Activated CD4-positive, alpha-beta T cell treated with anti-CD3 and anti-CD28 coated beads, Interleukin-2, amount 50 U/mL, for 24 hours (primary cell): ENCODE results near the gene RPTOR.

Experiments used
- DNase-seq, 2 donors: peaks; one replicate each; pipeline ENCODE4 v3.0.0-alpha.2; 2020; ENCODE audit warnings: low read depth in 1 of 2, low spot score in 1 of 2

RPTOR gene

DNA sequence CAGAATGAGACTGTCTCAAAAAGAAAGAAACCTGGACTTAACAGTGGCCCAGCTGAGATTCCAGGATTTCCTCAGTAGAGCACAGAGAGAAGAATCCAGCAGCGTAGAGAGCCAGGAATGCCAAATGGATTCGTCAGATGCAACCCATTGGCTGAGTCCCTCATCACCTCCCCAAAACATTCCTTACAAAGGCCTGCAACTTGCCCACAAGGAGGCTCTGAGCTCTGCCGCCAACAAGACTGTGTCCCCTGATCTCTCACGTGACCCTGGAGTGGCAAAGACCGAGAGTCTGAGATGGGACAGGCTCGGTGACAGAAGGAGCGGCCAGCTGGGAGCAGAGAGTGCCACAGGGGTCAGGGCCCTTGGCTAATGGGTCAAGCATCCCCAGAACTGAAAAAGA is 440.1 kb downstream of the RPTOR start:
- no peak for DNase-seq

DNA sequence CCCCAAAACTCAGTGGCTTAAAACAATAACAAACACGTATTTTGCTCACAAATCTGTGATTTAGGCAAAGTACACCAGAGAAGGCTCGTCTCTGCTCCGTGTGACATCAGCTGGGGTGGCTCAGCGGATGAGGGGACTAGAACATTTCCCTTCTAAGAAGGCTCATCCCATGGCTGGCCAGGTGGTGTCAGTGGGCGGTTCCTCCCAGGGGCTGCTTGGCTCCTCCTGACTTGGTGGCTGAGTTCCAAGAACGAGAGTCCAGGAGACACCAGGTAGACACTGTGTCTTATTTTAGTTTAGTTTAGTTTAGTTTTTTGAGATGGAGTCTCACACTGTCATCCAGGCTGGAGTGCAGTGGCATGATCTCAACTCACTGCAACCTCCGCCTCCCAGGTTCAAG is 441.4 kb downstream of the RPTOR start:
- no peak for DNase-seq

DNA sequence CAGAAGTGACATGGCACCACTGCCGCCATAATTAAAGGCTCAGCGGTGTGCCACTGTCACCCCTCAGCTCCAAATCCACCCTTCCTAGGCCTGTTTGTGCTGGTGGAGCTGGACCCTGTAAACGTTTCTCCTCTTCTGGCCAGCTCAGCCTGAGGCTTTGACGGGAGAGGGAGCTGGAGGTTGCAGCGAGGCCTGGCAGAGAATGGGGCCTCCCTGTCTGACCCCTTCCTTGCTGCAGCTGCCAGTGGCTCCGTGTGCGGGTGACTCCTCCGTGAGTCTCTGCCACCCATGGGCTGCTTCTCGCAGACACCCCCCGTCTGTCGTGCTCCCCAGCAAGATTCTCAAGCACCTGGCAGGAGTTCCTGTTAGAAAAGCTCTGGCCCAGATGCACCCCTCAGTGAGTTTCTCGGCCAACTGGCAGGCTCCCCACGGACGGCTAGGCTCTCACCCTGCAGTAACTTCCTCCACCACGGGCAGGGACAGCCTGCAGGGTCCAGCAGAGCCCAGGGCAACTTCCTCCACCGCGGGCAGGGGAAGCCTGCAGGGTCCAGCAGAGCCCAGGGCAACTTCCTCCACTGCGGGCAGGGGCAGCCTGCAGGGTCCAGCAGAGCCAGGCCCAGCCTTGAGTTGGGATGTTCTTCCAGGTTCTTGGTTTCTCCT is 442.3 kb downstream of the RPTOR start:
- DNase-seq: no peak

DNA sequence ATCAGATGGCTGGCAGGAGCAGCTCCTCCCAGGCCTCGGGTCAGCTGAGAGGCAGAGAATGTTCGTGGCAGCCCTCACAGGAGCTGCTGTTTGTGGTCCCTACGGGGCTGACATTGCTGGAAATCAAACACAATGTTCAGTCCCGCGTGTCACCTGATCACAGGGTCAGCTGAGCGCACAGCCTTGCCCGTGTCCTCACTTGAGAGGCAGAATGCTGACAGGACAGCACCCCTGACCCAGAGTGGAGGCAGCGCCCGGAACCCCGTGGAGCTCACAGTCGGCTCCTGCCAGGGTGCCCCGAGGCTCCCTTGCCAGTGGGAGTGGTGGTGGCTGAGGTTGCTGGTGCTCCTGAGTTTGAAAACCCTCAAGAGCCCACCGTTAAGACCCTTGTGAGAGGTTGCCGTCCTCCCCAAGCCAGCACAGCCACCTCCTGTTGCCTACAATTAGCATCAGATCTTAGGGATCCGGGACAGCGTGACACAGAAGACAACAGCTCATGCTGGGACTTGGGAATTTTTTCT is 443.4 kb downstream of the RPTOR start:
- DNase-seq: no peak

GRCh38 chr17:80989586-80989913 is 444.9 kb downstream of the RPTOR start:
- DNase-seq: no peak

DNA sequence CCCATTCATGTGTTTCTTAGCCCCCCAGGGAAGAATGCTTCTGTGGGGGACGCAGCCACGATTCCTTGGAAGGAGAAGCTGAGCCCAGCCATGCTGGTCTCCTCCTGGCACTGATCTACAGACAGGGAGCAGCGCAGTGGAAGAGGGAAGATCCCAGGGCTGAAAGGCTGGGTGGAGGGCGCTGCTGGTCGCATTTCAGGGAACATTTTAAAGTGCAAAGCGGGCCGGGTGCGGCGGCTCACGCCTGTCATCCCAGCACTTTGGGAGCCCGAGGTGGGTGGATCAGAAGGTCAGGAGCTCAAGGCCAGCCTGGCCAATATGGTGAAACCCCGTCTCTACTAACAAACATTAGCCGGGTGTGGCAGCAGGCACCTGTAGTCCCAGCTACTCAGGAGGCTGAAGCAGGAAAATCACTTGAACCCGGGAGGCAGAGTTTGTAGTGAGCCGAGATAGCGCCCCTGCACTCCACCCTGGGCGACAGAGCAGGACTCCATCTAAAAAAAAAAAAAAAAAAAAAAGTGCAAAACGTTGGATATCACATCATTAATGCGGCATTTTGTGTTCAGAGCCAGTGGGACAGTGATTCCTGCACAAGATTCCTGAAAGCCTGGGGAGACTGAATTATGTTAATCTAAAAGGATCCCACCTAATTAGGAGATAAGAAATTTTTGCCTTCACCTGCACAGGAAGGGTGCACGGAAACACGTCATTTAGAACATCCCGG is 446.4 kb downstream of the RPTOR start:
- DNase-seq: no peak

DNA sequence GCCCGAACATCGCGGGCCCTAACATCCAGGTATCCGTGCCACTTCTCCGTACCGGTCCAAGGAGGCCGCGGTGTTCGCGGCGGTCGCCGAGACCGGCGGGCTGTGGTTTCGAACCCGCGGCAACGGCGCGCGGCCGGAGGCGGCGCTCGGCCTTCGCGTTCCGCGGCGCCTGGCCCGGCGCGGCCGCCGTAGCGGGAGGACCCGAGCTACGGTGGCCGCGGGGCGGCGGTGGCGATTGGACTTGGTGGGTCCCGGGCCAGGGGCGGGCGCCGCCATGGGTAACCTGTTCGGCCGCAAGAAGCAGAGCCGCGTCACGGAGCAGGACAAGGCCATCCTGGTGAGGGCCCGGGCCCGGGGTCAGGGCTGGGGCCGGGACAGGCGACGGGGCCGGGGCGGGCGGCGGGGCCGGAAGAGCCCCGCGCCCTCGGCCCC is 447.0 kb downstream of the RPTOR start, which contains the start of gene CHMP6:
CHMP6 (plus strand) TSS at position 197 of the 432 bp plus-strand sequence; CDS start at position 275, 78 bp downstream.
- DNase-seq: peak; percentile 58 to 59

GRCh38 chr17:80992077-80992947 is 447.7 kb downstream of the RPTOR start:
- DNase-seq: no peak

GRCh38 chr17:80992948-80993624 is 448.4 kb downstream of the RPTOR start:
- no peak for DNase-seq

DNA sequence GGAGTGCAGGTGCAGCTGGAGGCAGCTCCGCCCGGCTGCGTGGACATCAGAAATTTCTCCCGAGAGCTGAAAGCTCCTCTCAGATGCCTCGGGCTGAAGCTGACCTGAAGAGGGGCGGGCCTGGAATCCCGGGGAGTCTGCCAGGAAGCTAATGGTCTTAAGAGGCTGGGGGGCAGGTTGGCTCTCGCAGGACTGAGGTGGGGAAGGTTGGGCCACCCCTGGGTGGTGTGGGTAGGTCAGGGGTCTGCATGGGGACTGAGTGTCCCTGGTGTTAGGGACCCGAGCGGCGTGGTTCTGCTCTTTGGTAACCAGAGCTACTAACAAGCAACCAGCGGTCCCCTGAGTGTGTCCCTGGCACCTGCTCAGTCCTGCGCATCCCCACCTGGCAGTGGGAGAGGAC is 450.5 kb downstream of the RPTOR start:
- DNase-seq: no peak

DNA sequence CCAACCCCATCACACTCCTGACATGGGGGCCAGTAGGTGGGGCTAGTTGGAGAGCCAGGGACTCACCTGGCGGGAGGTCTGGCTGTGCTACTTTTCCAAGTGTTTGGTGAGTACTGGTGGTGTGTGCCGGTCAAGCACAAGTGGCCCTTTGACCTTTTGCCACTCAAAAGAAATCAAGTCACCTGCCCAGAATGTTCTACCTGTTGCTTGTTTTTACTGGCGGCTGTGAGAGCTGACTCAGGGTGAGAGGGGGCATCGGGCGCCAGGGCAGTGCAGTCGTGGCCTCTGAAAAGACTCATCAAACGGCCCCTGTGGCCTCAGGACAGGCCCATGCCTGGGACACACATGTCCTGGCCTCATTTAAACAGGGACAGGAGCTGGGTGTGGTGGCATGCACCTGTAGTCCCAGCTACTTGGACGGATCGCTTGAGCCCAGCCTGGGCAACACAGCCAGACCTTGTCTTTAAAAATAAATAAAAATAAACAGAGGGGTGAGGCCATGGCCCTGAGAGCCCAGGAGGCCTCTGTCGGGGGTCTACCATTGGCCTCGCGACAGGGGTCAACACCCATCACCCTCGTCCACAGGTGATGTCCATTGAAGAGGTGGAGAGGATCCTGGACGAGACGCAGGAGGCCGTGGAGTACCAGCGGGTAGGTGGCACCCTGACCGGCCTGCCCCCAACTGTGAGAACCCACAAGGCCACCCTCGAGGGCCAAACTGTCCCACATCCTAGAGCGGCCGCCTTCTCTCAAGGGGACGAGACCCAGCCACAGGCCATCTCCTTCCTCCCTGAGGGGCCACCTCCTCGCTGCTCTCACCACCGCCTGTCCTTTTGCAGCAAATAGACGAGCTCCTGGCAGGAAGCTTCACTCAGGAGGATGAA is 452.0 kb downstream of the RPTOR start:
- no peak for DNase-seq

DNA sequence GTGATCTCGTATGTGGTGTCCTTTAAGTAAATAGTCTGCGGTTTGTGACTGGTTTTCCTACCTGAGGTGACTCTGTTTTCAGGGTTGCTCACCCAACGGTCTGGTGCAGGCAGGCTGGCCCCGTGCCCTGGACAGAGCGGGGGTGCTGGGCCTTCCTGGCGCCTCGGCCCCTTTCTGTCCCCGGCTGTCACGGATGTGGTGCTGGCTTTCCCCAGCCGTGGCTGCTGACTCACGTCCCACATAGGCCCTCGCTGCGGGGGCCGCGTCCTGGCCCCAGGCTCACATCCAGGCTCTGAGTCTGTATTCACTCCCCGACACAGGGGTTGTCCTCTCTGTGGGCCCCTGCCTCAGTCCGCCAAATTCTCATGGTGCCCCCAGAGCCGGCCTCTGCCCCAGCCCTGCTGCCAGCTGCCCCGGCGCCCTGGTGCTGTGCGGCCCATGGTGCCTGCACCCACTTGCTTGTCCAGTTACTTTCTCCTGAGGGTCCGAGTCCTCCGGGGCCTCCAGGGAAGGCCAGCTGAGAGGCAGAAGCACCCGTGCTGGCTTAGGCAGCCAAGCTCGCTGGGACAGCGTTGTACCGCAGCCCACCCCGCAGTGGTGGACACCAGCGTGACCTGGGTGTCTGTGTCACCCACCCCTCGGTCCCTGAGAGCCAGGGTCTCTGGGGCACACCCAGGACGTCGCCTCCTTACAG is 452.9 kb downstream of the RPTOR start:
- no peak for DNase-seq

- no peak for DNase-seq
Observed at GRCh38 chr17:80998118-80998747, 453.6 kb downstream of the RPTOR start.

DNA sequence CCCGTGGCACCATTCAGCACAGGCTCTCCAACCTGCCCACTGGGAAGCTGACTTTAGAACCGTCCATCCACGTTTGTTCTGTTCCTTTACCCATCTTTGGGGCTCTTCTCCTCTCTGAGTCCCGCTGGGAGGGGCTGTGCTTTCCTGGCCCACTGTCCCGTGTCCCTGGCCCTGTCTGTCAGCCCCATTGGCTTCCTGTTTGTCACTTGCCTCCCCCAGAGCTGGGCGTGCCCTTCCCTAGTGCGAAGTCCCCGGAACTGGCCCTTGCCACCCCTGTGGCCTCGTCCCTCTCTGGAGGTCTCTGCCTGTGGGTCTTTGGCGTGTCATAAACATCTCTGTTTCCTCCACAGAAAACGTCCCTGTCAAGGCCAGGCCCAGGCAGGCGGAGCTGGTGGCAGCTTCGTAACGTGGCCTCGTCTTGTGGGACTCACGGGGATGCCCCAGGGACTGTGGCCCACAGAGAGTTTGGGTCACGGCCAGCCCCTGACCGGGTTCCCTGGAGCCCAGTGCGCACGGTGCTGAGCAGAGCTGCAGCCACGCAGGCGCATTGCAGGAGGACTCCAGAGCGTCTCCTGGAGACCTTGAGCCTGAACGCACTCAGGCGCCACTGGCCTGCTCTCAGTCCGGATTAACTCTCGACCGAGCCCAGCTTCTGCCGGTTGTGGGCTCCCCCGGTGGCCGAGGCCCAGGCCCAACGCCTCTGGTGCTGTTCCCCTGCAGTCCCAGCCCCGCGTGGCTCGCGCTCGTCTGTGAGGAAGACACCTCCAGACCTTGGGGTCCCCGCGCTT is 454.3 kb downstream of the RPTOR start:
- DNase-seq: no peak

- no peak for DNase-seq
Observed at GRCh38 chr17:80999536-81000333, 455.1 kb downstream of the RPTOR start.

GRCh38 chr17:81000334-81000630 is 455.6 kb downstream of the RPTOR start:
- no peak for DNase-seq

- no peak for DNase-seq
Observed at GRCh38 chr17:81000631-81001357, 456.2 kb downstream of the RPTOR start.
